HG02623 (cell line): ENCODE measurements around the gene SURF4.
A peak's percentile ranks its signal among the peaks of the same experiment; 100 is the strongest.

Experiments used
- ATAC-seq: cut with Tn5 transposase; IDR thresholded peaks from one replicate; pipeline ENCODE4 v1.9.1; 2021; ENCODE audit warnings: moderate library complexity; ENCODE audit not compliant: unreplicated experiment

SURF4 gene

DNA sequence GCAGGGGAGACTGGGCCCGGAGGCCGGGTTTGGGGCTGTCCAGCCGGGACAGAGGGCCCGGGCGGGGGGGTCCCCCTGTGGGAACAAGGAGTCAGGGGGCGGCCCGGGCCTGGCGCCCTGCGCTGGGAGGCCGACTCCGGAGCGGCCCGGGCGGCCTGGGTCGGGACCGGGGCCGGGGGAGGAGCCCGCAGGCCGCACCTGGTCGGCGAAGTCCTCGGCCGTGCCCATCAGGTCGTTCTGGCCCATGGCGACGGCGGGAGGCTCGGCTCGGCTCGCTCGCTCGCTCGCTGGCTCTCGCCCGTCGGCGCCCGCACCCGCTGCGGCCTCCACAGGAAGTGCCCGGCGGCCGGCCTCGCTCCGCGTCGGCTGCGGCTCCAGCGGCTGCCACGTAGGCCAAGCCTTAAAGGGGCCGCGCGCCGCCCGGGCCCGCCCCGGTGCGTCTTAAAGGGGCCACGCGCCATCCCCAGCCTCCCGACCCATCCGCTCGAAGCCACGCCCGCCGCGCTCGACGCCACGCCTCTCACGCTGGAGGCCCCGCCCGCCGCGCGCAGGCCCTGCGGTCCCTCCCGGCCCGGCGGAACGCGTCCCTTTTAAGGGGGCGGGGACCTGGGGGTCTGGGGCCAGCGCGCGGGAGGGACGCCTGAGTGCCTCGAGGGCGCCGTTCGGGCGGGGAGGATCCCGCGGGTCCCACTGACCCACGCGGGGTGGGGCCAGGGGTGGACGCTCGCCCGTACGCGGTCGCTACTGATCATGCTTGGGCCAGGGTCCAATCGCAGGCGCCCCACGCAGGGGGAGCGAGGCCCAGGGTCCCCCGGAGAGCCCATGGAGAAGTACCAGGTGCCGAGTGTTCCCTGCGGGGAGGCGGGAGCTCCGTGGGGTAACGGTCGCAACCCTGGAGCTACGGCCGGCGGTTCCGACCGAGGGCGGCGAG, at the start of gene SURF4, which contains the start of gene STKLD1:
Gene SURF4 (minus strand): TSS at position 337 of the 931 bp plus-strand sequence. CDS start 91 bp downstream, at position 246.
Gene STKLD1 (plus strand): TSS at position 643 of the 931 bp plus-strand sequence. CDS start 108 bp downstream, at position 751.
- ATAC-seq = peak; percentile 85

DNA sequence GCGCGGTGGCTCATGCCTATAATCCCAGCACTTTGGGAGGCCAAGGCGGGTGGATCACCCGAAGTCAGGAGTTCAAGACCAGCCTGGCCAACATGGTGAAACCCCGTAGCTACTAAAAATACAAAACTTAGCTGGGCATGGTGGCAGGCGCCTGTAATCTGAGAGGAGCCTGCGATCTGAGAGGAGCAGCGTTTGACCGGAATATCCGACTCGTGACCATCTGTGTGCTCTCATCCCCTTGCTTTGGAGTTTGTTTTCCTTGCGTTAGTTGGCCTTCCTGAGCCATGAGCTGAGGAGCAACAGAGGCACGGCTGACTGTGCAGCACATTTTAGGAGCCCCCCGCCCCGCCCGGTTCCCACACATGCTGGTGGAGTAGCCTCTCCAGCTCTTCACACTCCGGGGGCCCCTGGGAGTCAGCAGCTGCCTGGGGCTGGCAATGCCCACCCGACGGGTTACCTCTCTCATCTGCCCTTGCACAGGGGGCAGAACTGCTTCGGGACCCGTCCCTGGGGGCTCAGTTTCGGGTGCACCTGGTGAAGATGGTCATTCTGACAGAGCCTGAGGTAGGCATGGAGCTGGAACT, 49.3 kb upstream of the SURF4 start:
- ATAC-seq = no peak

DNA sequence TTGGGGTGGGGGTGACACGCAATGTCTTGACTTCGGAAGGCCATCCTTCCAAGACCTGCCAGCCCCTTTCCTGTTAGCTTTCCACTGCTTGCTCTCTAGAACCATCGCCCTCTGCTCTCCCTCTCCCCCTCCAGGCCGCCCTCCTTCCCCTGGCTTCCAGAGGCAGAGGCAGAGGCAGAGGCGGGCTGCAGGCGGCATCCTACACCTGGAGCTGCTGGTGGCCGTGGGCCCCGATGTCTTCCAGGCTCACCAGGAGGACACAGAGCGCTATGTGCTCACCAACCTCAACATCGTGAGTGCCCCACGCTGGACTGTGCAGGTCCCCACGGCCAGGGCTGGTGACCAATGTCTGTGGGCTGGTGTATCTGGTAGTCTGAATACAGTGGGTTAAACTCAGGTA, 48.3 kb upstream of the SURF4 start:
- no peak for ATAC-seq

DNA sequence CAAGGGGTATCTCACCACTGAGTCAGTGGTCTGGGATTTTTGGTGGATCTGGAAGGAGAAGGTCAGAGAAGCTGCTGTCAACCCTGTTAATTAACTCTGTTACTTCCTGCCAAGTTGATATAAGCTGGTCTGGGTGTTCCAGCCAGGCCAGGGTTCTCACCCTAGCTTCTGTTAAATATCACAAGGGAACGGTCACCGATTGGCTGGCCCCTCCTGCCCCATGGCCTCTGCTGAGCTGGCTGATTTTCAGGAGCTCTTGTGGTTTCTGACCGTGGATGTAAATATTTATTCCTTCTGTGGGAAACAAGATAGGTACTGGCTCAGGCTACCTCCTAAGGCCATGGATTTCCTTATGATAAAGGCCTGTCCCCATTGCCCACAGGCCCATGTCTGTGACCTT, 47.4 kb upstream of the SURF4 start:
- no peak for ATAC-seq

DNA sequence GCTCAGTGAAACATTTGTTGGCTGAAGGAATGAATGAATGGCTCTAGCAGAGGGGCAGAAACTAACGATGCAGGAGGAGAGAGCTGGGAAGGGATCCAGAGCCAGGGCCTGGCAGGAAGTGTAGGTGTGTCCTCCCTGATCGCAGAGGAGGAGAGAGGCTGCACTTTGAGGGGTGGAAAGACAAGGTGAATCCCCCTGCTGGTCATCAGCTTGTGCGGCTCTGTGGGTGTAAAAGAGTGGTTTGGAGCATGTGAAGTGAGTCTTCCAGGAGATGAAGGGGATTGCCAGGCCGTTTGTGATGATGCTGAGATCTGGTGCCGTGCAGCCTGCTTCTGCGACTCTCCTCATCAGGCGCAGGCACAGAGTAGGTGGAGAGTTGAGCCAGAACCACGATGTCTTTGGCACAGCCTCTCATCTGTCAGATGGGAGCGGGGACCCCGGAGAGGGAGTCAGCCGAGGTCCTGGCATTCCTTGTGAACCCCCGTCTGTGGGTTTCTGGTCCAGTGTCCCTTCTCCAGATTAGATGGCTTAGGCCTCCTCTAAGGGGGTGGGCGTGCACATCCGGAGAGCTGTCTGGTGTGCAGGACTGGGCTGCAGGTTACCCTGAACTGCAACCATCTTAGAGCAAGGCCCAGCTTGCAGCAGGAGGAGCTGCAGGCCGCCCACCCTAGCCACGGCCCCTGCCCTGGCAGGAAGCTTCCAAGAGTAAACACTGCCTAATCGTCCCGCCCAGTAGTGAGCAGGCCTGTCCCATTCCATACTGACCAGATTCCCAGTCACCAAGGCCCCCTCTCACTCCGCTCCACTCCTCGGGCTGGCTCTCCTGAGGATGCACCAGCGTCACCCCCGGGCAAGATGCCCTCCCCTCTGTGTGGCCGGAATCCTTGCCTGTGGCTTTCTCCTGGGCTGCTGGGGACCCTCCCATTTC, 46.0 kb upstream of the SURF4 start, which contains the start of gene ADAMTS13:
Gene ADAMTS13 (plus strand): TSS at position 753 of the 928 bp plus-strand sequence. CDS start 77 bp downstream, at position 830.
- no peak for ATAC-seq

DNA sequence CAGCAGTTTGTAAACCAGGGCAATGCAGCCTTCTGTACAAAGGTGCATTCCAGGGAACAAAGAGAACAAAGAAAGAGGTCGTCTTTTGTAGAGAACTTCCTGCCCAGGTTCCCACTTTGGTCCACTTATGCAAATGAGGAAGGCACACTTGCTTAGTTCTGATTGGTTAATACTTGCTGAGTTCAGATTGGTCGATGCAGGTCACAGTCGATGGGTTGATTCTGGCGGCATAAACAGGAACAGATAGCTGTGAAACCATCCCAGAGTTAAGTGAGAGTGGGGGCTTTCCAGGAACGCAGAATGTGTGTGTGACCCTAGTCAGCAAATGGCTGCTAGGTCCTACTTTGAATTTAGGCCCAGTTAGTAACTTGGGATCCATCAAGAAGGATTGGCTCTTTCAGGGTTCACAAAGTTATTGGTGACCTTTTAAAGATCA, 44.5 kb upstream of the SURF4 start:
- ATAC-seq = no peak

DNA sequence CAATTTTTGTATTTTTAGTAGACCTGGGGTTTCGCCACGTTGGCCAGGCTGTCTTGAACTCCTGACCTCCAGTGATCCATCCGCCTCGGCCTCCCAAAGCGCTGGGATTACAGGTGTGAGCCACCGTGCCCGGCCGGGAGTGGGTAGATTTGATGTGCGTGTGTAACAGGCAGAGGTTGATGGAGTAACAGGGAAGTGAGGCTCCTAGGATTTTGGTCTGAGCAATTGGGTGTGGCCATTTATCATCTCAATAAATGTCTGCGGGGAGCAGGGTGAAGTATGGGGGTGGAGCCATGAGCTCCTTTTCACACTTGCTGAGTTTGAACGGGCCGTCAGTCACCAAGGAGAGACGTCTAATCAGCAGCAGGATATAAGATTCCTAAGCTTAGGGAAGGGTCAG, 43.1 kb upstream of the SURF4 start:
- ATAC-seq = no peak

DNA sequence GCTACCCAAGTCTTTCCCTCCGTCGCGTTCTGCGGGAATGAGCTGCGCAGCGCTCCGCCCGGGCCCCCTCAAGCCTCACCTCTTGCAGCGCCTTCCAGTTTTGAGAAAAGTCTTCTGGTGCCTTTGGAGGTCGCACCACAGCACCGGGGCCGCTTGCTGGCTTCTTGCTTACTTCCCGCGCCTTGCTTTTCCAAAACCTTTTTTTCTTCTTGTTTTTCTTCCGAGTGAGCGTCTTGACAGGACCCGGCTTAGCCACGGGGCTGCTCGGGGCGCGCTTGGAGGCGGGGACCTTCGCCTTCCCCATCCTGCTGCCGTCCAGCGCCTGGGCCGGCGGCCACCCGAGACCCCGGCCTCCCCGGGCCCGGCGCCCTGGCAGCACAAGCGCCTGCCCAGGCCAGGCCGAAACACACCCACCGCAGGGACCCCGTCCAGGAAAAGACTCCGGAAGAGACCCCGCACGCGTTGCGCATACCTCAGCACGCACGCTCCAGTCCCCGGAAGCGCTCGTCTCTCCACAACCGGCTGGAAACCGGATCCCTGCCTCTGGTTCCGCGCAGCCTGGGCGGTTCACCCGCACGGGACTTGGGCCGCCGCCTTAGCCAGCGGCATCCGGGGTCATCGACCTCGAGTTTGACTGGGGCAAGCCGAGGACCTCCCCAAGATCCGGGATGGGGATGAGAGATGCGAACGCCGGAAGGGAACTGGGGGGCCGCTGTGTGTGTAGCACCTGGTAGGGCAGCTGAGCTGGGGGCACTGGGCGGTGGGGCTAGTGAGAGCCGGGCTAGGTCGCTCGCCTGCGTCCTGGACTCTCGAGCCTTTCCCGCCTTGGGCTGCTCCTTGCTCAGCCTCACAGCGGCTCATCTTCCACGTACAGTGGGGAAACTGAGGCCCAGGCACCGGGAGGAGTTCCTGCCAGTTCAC, 41.9 kb upstream of the SURF4 start, which contains the start of gene REXO4:
Gene REXO4 (minus strand): TSS at position 470 of the 921 bp plus-strand sequence. CDS start 166 bp downstream, at position 304.
- ATAC-seq = peak; percentile 57

DNA sequence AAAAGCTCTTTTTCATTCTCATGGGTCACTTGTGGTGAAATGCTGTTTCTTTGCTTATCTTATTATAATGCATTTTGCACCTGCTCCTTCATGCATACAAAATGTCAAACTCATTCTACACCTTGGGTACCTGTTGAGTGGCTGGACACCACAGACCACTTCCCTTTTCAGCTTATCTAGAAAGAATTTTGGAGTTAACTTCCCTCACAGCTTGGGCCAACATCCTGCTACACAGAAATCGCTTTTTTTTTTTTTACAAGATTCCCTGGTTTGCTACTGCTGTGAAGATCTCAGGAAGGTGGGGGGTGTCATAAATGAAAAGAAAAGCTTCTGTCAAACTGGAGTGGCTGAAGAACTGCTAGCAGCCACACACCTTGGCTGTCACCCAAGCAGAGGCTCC, 39.3 kb upstream of the SURF4 start:
- ATAC-seq = no peak

DNA sequence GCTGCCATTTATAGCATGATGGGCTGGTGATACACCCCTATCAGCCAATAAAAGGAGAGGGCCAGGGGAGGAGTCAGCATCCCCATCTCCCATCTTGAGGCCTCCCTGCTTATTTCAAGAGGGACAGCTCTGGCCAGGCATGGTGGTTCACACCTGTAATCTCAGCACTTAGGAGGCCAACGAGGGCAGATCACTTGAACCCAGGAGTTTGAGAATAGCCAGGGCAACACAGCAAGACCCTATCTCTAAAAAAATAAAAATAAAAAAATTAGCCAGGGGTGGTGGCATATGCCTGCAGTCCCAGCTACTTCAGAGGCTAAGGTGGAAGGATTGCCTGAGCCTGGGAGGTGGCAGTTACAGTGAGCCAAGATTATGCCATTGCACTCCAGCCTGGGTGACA, 32.2 kb upstream of the SURF4 start:
- ATAC-seq = no peak

DNA sequence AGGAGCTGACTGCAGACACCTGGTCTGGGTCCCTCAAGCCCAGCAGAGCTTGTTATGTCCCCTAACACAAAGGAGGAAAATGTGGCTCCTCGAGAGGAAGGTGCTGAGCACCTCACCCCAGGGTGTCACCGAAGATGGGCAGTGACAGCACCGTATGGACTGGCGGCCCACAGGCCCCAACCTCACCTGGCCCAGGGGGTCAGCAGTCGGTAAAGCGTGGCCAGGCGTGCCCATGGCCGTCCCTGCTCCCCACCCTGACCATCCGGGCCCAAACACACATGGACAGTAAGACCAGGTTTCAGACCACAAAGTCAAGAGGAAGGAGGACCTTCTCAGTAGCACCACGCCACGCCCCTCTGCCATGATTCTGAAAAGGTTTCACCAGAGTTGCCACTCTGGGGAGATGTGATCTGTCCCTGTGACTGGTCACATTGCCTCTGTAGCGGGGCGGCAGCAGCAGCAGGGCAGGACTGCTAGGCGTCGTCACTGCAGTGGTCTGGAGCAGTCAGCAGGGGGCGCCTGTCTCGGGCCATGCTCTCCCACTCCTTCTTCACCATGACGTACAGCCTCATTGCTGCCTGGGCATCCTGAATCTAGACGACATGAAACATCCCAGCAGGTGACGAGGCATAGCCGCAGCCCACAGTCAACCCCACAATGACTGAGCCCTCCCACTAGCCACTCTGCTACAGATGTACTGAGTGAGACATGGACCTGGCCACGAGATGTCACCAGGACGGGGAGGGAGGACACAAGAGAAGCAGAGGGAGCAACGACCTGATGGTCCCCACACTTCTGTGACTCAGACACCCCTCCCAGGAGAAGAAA, 30.8 kb upstream of the SURF4 start:
- ATAC-seq = no peak

DNA sequence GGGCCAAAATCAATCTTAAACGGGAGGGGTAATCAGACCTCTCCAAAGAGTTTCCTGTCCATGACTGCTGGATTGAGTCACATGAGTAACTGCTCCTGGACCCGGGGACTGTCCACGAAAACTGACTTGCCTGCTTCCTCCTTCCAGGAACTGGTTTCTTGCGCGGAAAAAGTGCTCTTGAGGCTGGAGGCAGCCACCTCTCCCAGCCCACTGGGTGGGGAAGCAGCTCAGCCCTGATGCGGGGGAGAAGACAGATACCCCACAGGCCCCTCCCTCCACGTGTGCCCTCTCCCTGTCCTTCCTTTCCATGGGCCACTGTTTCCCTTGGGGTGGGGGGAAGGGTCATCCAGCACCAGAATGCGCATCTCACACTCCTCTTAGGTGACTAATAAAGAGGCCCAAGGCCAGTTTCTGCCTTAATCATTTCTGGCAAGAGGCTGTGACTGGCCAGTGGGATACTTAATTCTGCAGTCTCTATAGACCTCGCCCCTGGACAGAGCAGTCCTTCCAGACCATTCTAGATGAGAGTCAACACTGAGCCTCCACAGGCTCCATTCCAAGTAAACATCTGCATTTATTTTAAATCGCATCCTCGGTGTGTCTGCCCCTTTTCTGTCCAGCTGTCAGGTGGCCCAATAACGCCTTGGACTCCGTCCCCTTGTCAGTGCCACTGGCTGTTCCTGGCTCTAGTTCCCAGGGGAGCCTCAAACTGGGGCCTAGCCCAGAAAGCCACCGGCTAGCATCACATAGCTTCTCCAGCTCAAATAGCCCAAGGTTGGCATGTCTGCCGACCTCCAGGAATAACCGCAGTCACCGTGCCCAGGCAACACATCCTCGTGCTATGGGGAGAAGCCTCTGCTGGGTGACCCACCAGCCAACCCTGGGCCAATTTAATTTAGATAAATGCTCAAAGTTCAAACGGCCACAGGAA, 29.9 kb upstream of the SURF4 start:
- no peak for ATAC-seq

DNA sequence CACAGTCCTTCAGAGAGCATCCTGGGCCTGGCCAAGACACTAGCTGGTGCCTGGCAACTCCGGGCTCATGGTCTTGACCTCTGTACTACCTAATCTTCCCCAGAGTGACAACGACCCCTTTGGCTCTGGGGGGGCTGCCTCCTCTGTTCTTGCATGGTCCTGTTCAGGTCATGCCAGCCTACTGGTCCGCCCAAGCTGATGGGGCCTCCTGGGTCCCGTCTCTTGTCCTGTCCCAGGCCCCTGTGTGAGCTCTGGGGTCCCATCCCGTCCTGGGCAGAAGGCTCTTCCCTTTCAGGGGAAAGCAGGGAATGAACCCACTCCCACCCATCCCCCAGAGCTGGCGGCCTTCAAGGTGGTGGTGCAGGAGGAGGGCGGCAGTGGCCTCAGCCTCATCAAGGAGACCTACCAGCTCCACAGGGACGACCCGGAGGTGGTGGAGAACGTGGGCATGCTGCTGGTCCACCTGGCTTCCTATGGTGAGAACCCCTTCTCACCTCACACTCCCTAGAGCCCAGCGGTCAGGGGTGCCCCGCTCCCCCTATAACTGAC, 28.7 kb upstream of the SURF4 start:
- no peak for ATAC-seq

DNA sequence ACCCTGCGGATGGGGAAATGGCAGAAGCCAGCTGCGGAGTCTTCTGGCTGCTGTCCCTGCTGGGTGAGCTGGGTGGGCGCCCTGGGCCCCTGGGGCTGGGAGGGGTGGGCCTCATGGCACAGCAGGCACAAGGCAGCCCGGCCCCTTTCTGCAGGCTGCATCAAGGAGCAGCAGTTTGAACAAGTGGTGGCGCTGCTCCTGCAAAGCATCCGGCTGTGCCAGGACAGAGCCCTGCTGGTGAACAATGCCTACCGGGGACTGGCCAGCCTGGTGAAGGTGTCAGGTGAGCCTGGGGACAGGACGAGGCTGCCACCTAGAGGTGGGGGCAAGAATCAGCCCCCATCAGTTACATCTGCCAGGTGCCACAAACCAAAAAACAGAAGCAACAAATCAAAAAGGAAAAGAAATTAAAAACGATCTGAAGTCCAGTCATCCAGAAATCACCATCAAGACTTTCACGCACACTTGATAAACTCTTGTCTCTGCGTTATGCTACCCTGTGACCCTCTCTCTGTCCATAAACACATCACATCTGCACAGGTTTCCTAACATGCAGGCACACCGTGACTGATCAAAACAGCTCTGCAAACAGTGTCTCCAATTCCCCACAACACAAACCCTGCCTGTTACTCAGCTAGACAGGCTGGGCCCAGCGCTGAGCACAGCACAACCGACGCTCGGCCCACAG, 28.1 kb upstream of the SURF4 start:
- ATAC-seq = no peak

DNA sequence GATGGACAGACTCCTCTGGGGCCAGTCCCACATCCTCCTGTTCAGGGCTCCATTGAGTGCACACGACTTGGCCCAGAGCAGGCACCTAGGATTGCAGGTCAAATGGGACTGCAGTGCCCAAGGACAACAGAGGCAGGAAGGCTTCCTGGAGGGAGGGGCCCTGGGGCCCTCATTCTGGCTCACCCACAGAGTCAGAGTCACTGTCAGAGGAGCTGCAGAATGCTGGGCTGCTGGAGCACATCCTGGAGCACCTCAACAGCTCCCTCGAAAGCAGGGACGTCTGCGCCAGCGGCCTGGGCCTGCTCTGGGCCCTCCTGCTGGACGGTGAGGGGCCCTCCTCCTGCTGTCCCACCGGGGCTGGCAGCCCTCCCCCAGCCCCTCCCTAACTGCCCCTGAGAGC, 26.8 kb upstream of the SURF4 start:
- no peak for ATAC-seq

DNA sequence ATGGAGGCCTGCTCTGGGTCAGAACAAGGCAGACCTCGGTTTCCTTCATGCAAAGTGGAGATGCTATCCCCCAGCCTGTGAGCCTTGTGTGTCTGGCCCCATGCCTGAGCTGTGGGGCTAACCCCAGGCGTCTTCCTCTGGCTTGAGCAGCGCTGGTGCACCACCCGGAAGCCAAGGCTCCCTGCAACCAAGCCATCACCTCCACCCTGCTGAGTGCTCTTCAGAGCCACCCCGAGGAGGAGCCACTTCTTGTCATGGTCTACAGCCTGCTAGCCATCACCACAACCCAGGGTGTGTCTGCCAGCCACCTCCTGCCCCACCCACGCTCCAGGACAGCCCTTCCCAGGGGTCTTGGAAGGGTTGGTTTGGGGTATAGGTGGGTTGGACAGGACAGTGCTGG, 25.7 kb upstream of the SURF4 start:
- no peak for ATAC-seq

DNA sequence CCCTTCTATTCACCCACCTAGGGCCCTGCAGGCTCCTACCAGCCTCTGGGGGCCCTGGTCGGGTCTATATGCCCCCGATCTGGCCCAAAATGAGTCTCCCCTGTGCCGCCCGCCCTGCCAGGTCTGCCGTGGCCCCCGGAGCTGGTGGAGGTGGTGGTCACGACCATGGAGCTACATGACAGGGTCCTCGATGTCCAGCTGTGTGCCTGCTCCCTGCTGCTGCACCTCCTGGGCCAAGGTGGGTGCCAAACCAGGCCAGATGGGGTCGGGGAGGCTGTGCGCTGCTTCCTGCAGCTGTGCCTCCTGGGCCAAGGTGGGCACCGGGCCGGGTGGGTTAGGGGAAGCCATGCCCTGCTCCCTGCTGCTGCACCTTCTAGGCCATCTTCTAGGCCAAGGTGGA, 24.4 kb upstream of the SURF4 start:
- no peak for ATAC-seq
